ENCODE measurements around the gene TAF4. TPM values are rescaled to one million over a fixed set of nuclear protein-coding genes. Genes with fewer than 3 reads are reported as not detected.
"Not testable (repeated sequence)": the region's sequence is repeated elsewhere in the genome, so short reads cannot be mapped to it uniquely, and the experiment has no call there.

TAF4 gene
- total RNA-seq, 1 donor from 2014 or later, result 3.6 TPM

GRCh38 chr20:62073323-62073722 is 7.6 kb upstream of the TAF4 start:
- DNase-seq, result no peak

- not testable (repeated sequence) for DNase-seq
Observed at GRCh38 chr20:62071669-62072430, 6.2 kb upstream of the TAF4 start.

GRCh38 chr20:62069741-62070216 is 4.1 kb upstream of the TAF4 start:
- no peak for DNase-seq

- no peak for DNase-seq
Observed at GRCh38 chr20:62068997-62069396, 3.3 kb upstream of the TAF4 start.

GRCh38 chr20:62067547-62068260 is 2.0 kb upstream of the TAF4 start:
- DNase-seq, result no peak

GRCh38 chr20:62066983-62067433 is 1.3 kb upstream of the TAF4 start:
- DNase-seq, result peak; percentile 50

- DNase-seq, result peak; percentile 61
Observed at GRCh38 chr20:62066339-62066982, 780 bp upstream of the TAF4 start.

GRCh38 chr20:62064770-62065673 is 659 bp downstream of the TAF4 start:
- DNase-seq, result peak; percentile 33

GRCh38 chr20:62063981-62064769 is 1.5 kb downstream of the TAF4 start:
- peak; percentile 45 for DNase-seq

- DNase-seq, result no peak
Observed at GRCh38 chr20:62063315-62063980, 2.2 kb downstream of the TAF4 start.

- no peak for DNase-seq
Observed at GRCh38 chr20:62062661-62063314, 2.9 kb downstream of the TAF4 start.

- no peak for DNase-seq
Observed at GRCh38 chr20:62061851-62062423, 3.7 kb downstream of the TAF4 start.

- no peak for DNase-seq
Observed at GRCh38 chr20:62060631-62061541, 4.8 kb downstream of the TAF4 start.

GRCh38 chr20:62059920-62060630 is 5.6 kb downstream of the TAF4 start:
- DNase-seq, result no peak

GRCh38 chr20:62059401-62059800 is 6.3 kb downstream of the TAF4 start:
- no peak for DNase-seq

GRCh38 chr20:62058941-62059340 is 6.7 kb downstream of the TAF4 start:
- DNase-seq, result no peak

- no peak for DNase-seq
Observed at GRCh38 chr20:62056975-62057374, 8.7 kb downstream of the TAF4 start.

GRCh38 chr20:62056377-62056776 is 9.3 kb downstream of the TAF4 start:
- no peak for DNase-seq
